ENCODE measurements around the gene SPAG16. TPM values are rescaled to one million over a fixed set of nuclear protein-coding genes. Genes with fewer than 3 reads are reported as not detected.

The SPAG16 gene
- total and polyA plus RNA-seq, 12 donors = 8.4 to 28.3 (median 19.1) TPM

DNA sequence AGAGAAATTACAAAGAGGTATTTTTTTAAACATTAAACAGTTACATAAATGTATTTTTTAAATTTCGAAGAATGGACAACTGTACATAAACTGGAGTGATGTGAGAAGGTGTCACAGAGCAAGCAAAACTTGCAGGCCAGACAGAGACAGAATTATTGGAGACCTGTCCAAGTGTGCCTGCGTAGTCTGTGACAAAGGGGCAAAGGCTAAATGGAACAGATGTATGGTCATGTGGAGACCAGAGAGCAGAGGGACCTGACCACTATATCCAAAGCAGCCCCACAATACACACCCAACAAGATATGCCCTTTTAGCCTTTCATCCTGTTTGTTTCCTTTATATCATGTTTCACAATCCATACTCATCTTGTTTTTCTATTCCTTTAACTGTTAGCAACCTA lies 901.3 kb downstream of the SPAG16 start:
- ATAC-seq = no peak
- no peak overlapping the region for H3K4me3 ChIP-seq
- no peak for DNase-seq
- TF ChIP-seq, protein P1, sequence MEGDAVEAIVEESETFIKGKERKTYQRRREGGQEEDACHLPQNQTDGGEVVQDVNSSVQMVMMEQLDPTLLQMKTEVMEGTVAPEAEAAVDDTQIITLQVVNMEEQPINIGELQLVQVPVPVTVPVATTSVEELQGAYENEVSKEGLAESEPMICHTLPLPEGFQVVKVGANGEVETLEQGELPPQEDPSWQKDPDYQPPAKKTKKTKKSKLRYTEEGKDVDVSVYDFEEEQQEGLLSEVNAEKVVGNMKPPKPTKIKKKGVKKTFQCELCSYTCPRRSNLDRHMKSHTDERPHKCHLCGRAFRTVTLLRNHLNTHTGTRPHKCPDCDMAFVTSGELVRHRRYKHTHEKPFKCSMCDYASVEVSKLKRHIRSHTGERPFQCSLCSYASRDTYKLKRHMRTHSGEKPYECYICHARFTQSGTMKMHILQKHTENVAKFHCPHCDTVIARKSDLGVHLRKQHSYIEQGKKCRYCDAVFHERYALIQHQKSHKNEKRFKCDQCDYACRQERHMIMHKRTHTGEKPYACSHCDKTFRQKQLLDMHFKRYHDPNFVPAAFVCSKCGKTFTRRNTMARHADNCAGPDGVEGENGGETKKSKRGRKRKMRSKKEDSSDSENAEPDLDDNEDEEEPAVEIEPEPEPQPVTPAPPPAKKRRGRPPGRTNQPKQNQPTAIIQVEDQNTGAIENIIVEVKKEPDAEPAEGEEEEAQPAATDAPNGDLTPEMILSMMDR (IDR thresholded peaks at IDR 0.05) = no peak
- no peak overlapping the region for H3K27ac ChIP-seq
- H3K4me1 ChIP-seq = no peaks in the 10 kb centered on the region
- 81 to 85% methylated on average over 2 of the region's 2 CpGs for WGBS, 2 donors
- H3K36me3 ChIP-seq = no peaks in the 10 kb centered on the region
- intact Hi-C loops (cut with DNase I) = no loop called here
- no peaks in the 10 kb centered on the region for H3K9me3 ChIP-seq
- no peaks in the 10 kb centered on the region for H3K27me3 ChIP-seq

DNA sequence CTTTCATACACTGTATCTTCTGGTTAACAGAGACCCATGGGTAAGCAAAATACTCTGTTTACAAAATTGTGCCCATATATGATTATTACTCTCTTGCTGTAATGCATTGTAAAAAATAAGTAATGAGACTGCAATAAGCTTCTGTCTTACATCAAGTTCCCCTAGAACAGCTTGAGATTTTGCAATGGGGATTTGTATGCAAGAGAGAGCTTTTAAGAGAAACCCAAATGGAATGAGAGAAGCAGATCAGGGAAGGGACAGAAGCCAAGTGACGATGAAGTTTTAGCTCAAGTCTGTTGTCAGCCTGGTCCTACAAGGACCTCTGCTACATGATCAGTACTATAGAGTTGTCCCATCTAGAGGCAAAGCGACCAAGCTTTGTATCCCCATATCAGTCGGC lies 908.4 kb downstream of the SPAG16 start:
- no peak for ATAC-seq
- Histone ChIP-seq H3K27me3 (no peaks in the 10 kb centered on the region), H3K4me3 (no peak overlapping the region), H3K27ac (no peak overlapping the region), H3K9me3 (no peaks in the 10 kb centered on the region), H3K4me1 (no peaks in the 10 kb centered on the region), H3K36me3 (no peaks in the 10 kb centered on the region)
- TF ChIP-seq, protein P1 (IDR thresholded peaks at IDR 0.05) = no peak
- intact Hi-C loops (cut with DNase I) = no loop called here
- 81 to 89% methylated on average over 3 of the region's 3 CpGs for WGBS, 2 donors
- DNase-seq = no peak

DNA sequence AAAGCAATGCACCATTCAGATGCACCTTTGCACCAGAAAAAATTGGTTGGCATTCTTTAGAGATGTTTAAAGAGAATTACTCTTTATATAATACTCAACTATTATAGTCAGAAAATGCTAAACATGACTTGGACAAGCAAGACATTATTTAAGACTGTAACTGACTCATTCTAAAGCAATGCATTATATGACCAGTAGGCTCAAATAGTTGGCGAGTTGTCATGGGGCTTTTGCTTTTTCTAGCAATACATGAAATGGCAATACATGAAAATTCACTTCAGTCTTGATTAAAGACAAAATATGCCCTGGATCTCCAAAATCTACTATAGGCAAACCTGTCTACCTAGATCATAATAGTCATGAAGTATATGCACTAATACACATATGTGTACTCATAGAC lies 909.7 kb downstream of the SPAG16 start:
- no peak for DNase-seq
- Histone ChIP-seq H3K9me3 (no peaks in the 10 kb centered on the region), H3K27ac (no peak overlapping the region), H3K36me3 (no peaks in the 10 kb centered on the region), H3K27me3 (no peaks in the 10 kb centered on the region), H3K4me1 (no peaks in the 10 kb centered on the region), H3K4me3 (no peak overlapping the region)
- intact Hi-C loops (cut with DNase I) = no loop called here
- ATAC-seq = no peak
- 77 to 82% methylated on average over 1 of the region's 1 CpG for WGBS, 2 donors
- TF ChIP-seq, protein P1 (IDR thresholded peaks at IDR 0.05) = no peak

DNA sequence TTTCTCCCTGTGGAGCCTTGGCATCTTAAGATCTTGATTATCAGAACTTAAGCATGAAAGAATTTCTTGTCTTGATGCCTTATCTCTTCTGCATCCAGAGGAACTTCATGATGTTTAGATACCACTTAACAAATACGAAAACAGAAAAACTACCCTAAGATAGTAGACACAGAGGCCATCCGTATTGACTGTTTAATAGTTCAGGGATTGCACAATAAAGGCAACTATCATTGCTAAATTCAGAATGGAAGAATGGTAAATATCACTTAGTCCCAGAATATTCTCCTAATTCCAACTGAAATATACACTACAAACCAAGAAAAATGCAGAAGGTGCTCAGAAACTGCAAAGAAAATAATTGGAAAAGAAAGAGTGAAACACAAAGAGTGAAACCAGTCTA lies 912.0 kb downstream of the SPAG16 start:
- no peaks in the 10 kb centered on the region for H3K9me3 ChIP-seq
- no peaks in the 10 kb centered on the region for H3K4me1 ChIP-seq
- WGBS, 2 donors = 53 to 72% methylated on average over 2 of the region's 2 CpGs
- DNase-seq (no peak), ATAC-seq (no peak)
- no peaks in the 10 kb centered on the region for H3K27me3 ChIP-seq
- H3K27ac ChIP-seq = no peak overlapping the region
- H3K36me3 ChIP-seq = no peaks in the 10 kb centered on the region
- TF ChIP-seq, protein P1 (IDR thresholded peaks at IDR 0.05) = no peak
- no peak overlapping the region for H3K4me3 ChIP-seq
- intact Hi-C loops (cut with DNase I) = no loop called here

DNA sequence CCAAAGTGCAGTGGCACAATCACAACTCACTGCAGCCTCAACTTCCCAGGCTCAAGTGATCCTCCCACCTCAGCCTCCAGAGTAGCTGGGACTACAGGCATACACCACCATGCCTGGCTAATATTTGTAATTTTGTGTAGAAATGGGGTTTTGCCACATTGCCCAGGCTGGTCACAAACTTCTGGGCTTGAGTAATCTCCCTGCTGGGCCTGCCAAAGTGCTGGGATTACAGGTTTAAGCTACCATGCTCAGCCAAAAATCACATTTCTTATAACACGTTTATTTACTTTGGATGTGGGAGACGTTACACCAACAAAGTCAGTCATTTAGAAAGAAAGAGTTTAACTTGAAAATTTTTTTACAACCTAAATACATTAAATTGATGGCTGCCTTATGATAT lies 917.6 kb downstream of the SPAG16 start:
- H3K27me3 ChIP-seq = no peaks in the 10 kb centered on the region
- no peak overlapping the region for H3K27ac ChIP-seq
- DNase-seq (no peak), ATAC-seq (no peak)
- H3K4me1 ChIP-seq = no peaks in the 10 kb centered on the region
- 64 to 74% methylated on average over 2 of the region's 2 CpGs for WGBS, 2 donors
- peaks cover 0 to 9% (median 0%) of the 10 kb centered on the region in 11 donors for H3K9me3 ChIP-seq
- TF ChIP-seq, protein P1 (IDR thresholded peaks at IDR 0.05) = no peak
- intact Hi-C loops (cut with DNase I) = no loop called here
- H3K36me3 ChIP-seq = no peaks in the 10 kb centered on the region
- H3K4me3 ChIP-seq = no peak overlapping the region

All from heart right ventricle (tissue), 16 donors.